Mesothelial cell of epicardium (in vitro differentiated cells): ENCODE results near the gene RAPGEF1. TPM values are rescaled to one million over a fixed set of nuclear protein-coding genes. Genes with fewer than 3 reads are reported as not detected.
A peak's percentile ranks its signal among the peaks of the same experiment; 100 is the strongest.

ENCODE experiments used
- DNase-seq, 2 experiments: peaks; one replicate each; pipeline ENCODE4 v3.0.0; 2021; ENCODE audit warnings: low spot score in 2 of 2; ENCODE audit not compliant: unreplicated experiment in 2 of 2
- H3K27ac Mint-ChIP-seq: 2 replicates; pipeline ENCODE4 v1.8.0; 2021; ENCODE audit warnings: mixed read lengths
- H3K27me3 Mint-ChIP-seq: 2 replicates; pipeline ENCODE4 v1.8.0; 2021; ENCODE audit warnings: low read depth, mixed read lengths
- H3K36me3 Mint-ChIP-seq: 2 replicates; pipeline ENCODE4 v1.8.0; 2021; ENCODE audit warnings: mixed read lengths
- H3K4me1 Mint-ChIP-seq: 2 replicates; pipeline ENCODE4 v1.8.0; 2021; ENCODE audit warnings: mixed read lengths
- H3K4me3 Mint-ChIP-seq: 2 replicates; pipeline ENCODE4 v1.8.0; 2021; ENCODE audit warnings: mild to moderate bottlenecking, moderate library complexity, mixed read lengths
- H3K9me3 Mint-ChIP-seq: 2 replicates; pipeline ENCODE4 v1.8.0; 2021; ENCODE audit warnings: mixed read lengths
- total RNA-seq: library from RNA; stranded (reverse); gene quantifications from 3 replicates; pipeline ENCODE4 v1.2.1, GENCODE V29; 2021
- TF ChIP-seq, protein P1 (sequence below): fragments of 200-600 bp; sonication (generic); IDR thresholded peaks from one replicate; pipeline ENCODE4 v1.5.0; 2021; ENCODE audit warnings: antibody characterized with exemption; ENCODE audit not compliant: unreplicated experiment

RAPGEF1 gene
- total RNA-seq, 1 donor from 2014 or later = 50.4 TPM

DNA sequence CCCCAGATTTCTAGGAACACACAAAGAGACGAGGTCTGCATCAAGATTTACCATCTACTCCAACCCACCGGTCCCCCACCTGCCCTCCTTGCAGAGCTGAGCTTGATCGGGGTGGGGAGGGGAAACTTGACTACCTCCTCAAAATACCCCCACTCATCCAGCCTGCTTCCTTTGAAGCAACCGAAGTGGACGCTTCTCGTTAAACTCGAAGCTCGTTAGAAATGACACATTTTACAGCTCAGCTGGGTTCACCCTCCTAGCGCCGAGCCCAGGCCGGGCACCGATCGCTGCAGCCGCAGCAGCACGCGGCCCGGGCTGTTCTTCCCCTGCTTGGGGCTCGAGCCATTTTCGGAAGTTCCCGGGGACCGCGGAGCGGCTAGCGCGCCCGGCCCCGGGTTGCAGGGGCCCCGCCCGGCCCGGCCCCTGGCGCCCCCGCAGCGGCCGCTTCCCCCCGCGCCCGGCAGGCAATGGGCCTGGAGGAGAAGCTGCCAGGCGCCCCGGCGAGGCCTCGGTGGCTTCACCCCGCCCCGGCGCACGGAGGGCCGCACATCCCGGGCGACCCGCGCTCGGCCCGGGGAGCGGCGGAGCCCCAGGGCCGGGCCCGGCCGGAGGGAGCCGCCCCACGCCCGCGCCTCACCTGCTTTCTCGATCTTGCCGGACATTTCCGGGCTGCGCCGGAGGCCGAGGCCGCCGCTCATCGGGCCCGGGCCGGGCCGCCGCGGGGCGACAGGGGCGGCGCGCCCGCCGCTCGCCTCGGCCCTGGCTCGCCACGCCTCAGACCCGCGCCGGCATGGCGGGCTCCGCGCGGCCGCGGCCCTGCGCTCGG is 530 bp downstream of the RAPGEF1 start:
- H3K4me3 Mint-ChIP-seq = peak overlapping the region; percentile 83
- no peaks in the 10 kb centered on the region for H3K9me3 Mint-ChIP-seq
- peak overlapping the region; percentile 87 for H3K27ac Mint-ChIP-seq
- H3K36me3 Mint-ChIP-seq = peaks cover under 1% of the 10 kb centered on the region
- TF ChIP-seq, protein P1, sequence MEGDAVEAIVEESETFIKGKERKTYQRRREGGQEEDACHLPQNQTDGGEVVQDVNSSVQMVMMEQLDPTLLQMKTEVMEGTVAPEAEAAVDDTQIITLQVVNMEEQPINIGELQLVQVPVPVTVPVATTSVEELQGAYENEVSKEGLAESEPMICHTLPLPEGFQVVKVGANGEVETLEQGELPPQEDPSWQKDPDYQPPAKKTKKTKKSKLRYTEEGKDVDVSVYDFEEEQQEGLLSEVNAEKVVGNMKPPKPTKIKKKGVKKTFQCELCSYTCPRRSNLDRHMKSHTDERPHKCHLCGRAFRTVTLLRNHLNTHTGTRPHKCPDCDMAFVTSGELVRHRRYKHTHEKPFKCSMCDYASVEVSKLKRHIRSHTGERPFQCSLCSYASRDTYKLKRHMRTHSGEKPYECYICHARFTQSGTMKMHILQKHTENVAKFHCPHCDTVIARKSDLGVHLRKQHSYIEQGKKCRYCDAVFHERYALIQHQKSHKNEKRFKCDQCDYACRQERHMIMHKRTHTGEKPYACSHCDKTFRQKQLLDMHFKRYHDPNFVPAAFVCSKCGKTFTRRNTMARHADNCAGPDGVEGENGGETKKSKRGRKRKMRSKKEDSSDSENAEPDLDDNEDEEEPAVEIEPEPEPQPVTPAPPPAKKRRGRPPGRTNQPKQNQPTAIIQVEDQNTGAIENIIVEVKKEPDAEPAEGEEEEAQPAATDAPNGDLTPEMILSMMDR = no peak
- peaks cover 42% of the 10 kb centered on the region for H3K4me1 Mint-ChIP-seq
- peak; percentile 29 to 66 for DNase-seq
- H3K27me3 Mint-ChIP-seq = no peaks in the 10 kb centered on the region

DNA sequence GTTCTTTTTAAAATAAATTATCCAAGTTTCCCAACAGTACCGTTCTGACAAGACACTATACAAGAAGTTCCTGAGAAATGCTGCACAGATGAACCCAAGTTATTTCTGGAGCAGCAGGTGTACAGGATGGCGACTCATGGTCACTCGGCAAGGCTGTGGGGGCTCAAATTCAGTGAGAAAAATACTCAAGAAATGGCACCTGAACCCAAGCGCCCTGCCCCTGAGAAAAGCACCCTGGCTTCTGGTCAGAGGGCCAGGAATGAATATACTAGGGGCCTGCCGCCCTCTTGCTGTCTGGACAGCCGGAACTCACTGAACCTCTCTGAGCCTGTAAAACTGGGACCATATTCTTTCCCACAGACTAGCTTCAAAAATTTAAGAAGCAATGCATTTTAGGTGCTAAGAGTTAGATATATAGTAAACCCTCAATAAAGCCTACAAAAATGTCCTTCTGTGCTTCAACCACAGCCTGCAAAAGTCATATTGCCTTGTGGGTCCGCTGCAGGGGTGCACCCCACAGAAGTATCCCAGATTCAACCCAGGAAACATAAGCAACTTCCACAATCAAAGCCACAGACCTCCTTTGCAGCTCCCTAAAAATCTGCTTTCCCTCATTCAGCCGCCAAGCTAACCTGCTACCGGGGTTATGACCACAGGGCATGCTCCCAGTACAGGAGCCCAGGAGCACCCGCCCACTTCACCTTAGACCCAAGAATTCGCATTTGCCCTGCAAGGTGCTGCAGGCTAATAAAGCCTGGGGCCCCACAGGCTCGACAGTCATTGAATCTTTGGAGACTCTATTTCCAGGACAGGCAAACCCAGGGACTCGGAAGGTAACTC is 1.4 kb downstream of the RAPGEF1 start:
- Mint-ChIP-seq H3K4me3 (peak overlapping the region; percentile 83), H3K36me3 (peaks cover 2% of the 10 kb centered on the region), H3K27ac (peak overlapping the region; percentile 87), H3K27me3 (no peaks in the 10 kb centered on the region), H3K9me3 (no peaks in the 10 kb centered on the region), H3K4me1 (peaks cover 48% of the 10 kb centered on the region)
- no peak for DNase-seq
- TF ChIP-seq, protein P1 = no peak

- H3K9me3 Mint-ChIP-seq = no peaks in the 10 kb centered on the region
Measured at GRCh38 chr9:131737426-131737825, 2.5 kb downstream of the RAPGEF1 start.

GRCh38 chr9:131736431-131736830 is 3.4 kb downstream of the RAPGEF1 start:
- Mint-ChIP-seq H3K4me1 (peaks cover 54% of the 10 kb centered on the region), H3K4me3 (no peak overlapping the region), H3K27ac (no peak overlapping the region), H3K27me3 (no peaks in the 10 kb centered on the region), H3K36me3 (peaks cover 2% of the 10 kb centered on the region), H3K9me3 (no peaks in the 10 kb centered on the region)
- no peak for DNase-seq
- TF ChIP-seq, protein P1 = no peak

More at GRCh38 chr9:131737426-131737825, 2.5 kb downstream of the RAPGEF1 start:
- H3K4me1 Mint-ChIP-seq = peaks cover 54% of the 10 kb centered on the region
- no peaks in the 10 kb centered on the region for H3K27me3 Mint-ChIP-seq
- TF ChIP-seq, protein P1 = no peak
- H3K36me3 Mint-ChIP-seq = peaks cover 2% of the 10 kb centered on the region
- DNase-seq = no peak
- H3K4me3 Mint-ChIP-seq = no peak overlapping the region
- H3K27ac Mint-ChIP-seq = no peak overlapping the region

- Mint-ChIP-seq H3K27ac (peak overlapping the region; percentile 17), H3K9me3 (no peaks in the 10 kb centered on the region), H3K36me3 (peaks cover 2% of the 10 kb centered on the region), H3K4me1 (peaks cover 54% of the 10 kb centered on the region), H3K27me3 (no peaks in the 10 kb centered on the region), H3K4me3 (no peak overlapping the region)
- TF ChIP-seq, protein P1 = no peak
- DNase-seq = no peak
Measured at GRCh38 chr9:131735238-131736128, 4.4 kb downstream of the RAPGEF1 start.
